ENCODE measurements around the gene CCDC112. TPM values are rescaled to one million over a fixed set of nuclear protein-coding genes. Genes with fewer than 3 reads are reported as not detected.

The CCDC112 gene
- total and polyA plus RNA-seq, 2 of the 4 experiments (the other 2 are of a cell fraction): 2.0 to 2.3 TPM

- no peak overlapping the region for H2BK15ac ChIP-seq (ENCODE audit: low read depth, low read length)
- BruUV-seq (replicated peaks): no TSS peak
- in situ Hi-C loops (cut with MboI; ENCODE audit: low sequenced_read_pairs): no loop called here
- H3K4me3 ChIP-seq (ENCODE audit: insufficient read depth, low read depth, low read length): no peak overlapping the region
- peaks cover 5% of the 10 kb centered on the region for H3K4me1 ChIP-seq (ENCODE audit: control insufficient read depth, insufficient read depth, low read length)
- dilution Hi-C loops (cut with HindIII; ENCODE audit: low sequenced_read_pairs, unreplicated experiment): no loop called here
- H2BK120ac ChIP-seq (ENCODE audit: low read depth, low read length): no peak overlapping the region
- intact Hi-C loops (cut with micrococcal nuclease): no loop called here
- no peak overlapping the region for H2AK5ac ChIP-seq (ENCODE audit: low read depth, low read length)
- ATAC-seq (ENCODE audit: low read depth) (no peak), DNase-seq (no peak)
- peaks cover 2% of the 10 kb centered on the region; the same call in 1 of the 2 replicates for H3K9me1 ChIP-seq (ENCODE audit: insufficient read depth, low read length)
- H3K9ac ChIP-seq (ENCODE audit: low read depth, low read length): no peak overlapping the region
- H3K18ac ChIP-seq (ENCODE audit: low read depth, low read length): no peak overlapping the region
- peaks cover 5% of the 10 kb centered on the region; the same call in 1 of the 2 replicates for H4K20me1 ChIP-seq (ENCODE audit: insufficient read depth, low read length)
- H3K9me3 ChIP-seq (ENCODE audit: control insufficient read depth, insufficient read depth, low read length): no peaks in the 10 kb centered on the region
- no peak overlapping the region for H3K56ac ChIP-seq (ENCODE audit: extremely low read depth, insufficient read depth, low read length)
- H2AFZ ChIP-seq (replicated peaks; ENCODE audit: low read length, poor library complexity): no peak overlapping the region
- WGBS, 2 experiments (ENCODE audit: extremely low coverage in 2 of 2, insufficient read length in 1 of 2): 97% methylated on average over 7 of the region's 13 CpGs; no CpG with 5 or more reads in 1 of the 2 experiments
- ChIA-PET CTCF (no interaction called here), POLR2A (ENCODE audit: unreplicated experiment) (no interaction called here)
- H3K36me3 ChIP-seq (ENCODE audit: control insufficient read depth, insufficient read depth, low read length): peaks cover 3% of the 10 kb centered on the region; the same call in 1 of the 2 replicates
- no peak overlapping the region for H2BK20ac ChIP-seq (ENCODE audit: low read depth, low read length)
- H3K4me2 ChIP-seq (ENCODE audit: low read depth, low read length): no peak overlapping the region
- H4K8ac ChIP-seq (ENCODE audit: low read depth in 2 of 2, low read length in 2 of 2): no peak overlapping the region
- H3K79me1 ChIP-seq (ENCODE audit: low read depth in 1 of 2, low read length in 2 of 2): peaks cover 8 to 20% of the 10 kb centered on the region in 2 experiments; a peak in 3 of 4 replicates
- H4K91ac ChIP-seq (ENCODE audit: insufficient read depth, low read depth, low read length): no peak overlapping the region
- H3K14ac ChIP-seq (replicated peaks; ENCODE audit: low read depth, low read length): no peak overlapping the region
- no peaks in the 10 kb centered on the region for H3K27me3 ChIP-seq (ENCODE audit: control insufficient read depth, insufficient read depth, low read length)
- H2BK5ac ChIP-seq (ENCODE audit: low read depth, low read length, poor library complexity, severe bottlenecking): no peak overlapping the region
- TF ChIP-seq USF2 (IDR thresholded peaks at IDR 0.05; ENCODE audit: low read depth, low read length) (no peak), RFX5 (IDR thresholded peaks at IDR 0.05; ENCODE audit: low read depth, low read length) (no peak), RAD21 (IDR thresholded peaks at IDR 0.05; ENCODE audit: low read length) (no peak), NFE2L2 (IDR thresholded peaks at IDR 0.05; ENCODE audit: low read depth, low read length) (no peak), RCOR1 (IDR thresholded peaks at IDR 0.05; ENCODE audit: insufficient replicate concordance, low read length) (no peak), MXI1 (IDR thresholded peaks at IDR 0.05; ENCODE audit: borderline replicate concordance, low read depth, low read length) (no peak), BHLHE40 (IDR thresholded peaks at IDR 0.05; ENCODE audit: low read depth, low read length) (no peak), MAZ (IDR thresholded peaks at IDR 0.05; ENCODE audit: borderline replicate concordance, low read depth, low read length) (no peak), FOS (IDR thresholded peaks at IDR 0.05; ENCODE audit: low read depth, low read length) (no peak), MAFK (IDR thresholded peaks at IDR 0.05; ENCODE audit: low read depth, low read length) (no peak), CEBPB (IDR thresholded peaks at IDR 0.05; ENCODE audit: low read depth, low read length) (no peak), CHD1 (IDR thresholded peaks at IDR 0.05; ENCODE audit: low read depth, low read length) (no peak), SMC3 (IDR thresholded peaks at IDR 0.05; ENCODE audit: low read depth, low read length) (no peak), ELK1 (IDR thresholded peaks at IDR 0.05; ENCODE audit: borderline replicate concordance, low read depth, low read length) (no peak), POLR2A (IDR thresholded peaks at IDR 0.05; ENCODE audit: low read depth, low read length) (no peak)
- TF ChIP-seq, protein P1, sequence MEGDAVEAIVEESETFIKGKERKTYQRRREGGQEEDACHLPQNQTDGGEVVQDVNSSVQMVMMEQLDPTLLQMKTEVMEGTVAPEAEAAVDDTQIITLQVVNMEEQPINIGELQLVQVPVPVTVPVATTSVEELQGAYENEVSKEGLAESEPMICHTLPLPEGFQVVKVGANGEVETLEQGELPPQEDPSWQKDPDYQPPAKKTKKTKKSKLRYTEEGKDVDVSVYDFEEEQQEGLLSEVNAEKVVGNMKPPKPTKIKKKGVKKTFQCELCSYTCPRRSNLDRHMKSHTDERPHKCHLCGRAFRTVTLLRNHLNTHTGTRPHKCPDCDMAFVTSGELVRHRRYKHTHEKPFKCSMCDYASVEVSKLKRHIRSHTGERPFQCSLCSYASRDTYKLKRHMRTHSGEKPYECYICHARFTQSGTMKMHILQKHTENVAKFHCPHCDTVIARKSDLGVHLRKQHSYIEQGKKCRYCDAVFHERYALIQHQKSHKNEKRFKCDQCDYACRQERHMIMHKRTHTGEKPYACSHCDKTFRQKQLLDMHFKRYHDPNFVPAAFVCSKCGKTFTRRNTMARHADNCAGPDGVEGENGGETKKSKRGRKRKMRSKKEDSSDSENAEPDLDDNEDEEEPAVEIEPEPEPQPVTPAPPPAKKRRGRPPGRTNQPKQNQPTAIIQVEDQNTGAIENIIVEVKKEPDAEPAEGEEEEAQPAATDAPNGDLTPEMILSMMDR (conservative IDR thresholded peaks at IDR 0.05; ENCODE audit: low read depth, low read length): no peak
- H3K4ac ChIP-seq (ENCODE audit: low read depth, low read length): no peak overlapping the region
- no peak overlapping the region for H2AK9ac ChIP-seq (replicated peaks; ENCODE audit: low read depth, low read length, poor library complexity)
- no peak overlapping the region for H3K23ac ChIP-seq (ENCODE audit: low read depth, low read length)
- H3K27ac ChIP-seq (ENCODE audit: insufficient read depth, low read length): no peak overlapping the region
- no peak overlapping the region for H4K5ac ChIP-seq (ENCODE audit: low read depth, low read length)
These were observed 31.2 kb downstream of the CCDC112 start for GRCh38 chr5:115265220-115265619.

All from IMR-90 (cell line).